ENCODE results near the gene GANC. TPM values are rescaled to one million over a fixed set of nuclear protein-coding genes. Genes with fewer than 3 reads are reported as not detected.
"Not testable (repeated sequence)": the region's sequence is repeated elsewhere in the genome, so short reads cannot be mapped to it uniquely, and the experiment has no call there.

GANC gene
- total RNA-seq, 6 experiments from 2014 or later = 23.7 to 30.8 (median 29.5) TPM

- no peak overlapping the region for H3K4me3 Mint-ChIP-seq
- no peaks in the 10 kb centered on the region for H3K9me3 Mint-ChIP-seq
- peaks cover 37% of the 10 kb centered on the region for H3K4me1 Mint-ChIP-seq (ENCODE audit: low read depth)
- no peaks in the 10 kb centered on the region for H3K27me3 Mint-ChIP-seq (ENCODE audit: insufficient read depth)
- no peak for TF ChIP-seq CTCF (IDR thresholded peaks at IDR 0.05)
- DNase-seq = no peak
- H3K27ac Mint-ChIP-seq = no peak overlapping the region
- H3K36me3 Mint-ChIP-seq (ENCODE audit: low read depth) = peaks cover 22% of the 10 kb centered on the region
Measured at GRCh38 chr15:42287931-42288330, 14.9 kb downstream of the GANC start.

DNA sequence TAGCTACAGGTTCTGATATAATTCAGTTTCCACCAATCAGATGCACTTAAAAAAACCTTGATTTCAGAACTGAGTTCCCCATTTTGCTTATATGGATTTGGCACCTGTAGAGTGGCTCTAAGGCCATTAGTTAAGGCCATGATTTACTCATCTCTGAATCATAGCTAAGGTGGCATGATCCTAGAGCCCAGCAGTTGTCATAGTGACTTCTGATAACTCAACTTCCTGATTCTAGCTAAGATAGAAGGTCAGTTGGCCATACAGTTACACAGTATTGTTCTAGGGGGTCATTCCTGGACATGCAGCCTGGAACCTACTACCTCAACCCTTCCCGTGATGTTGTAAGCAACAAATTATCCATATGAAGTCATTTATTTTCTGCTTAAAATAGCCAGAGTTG, 16.2 kb downstream of the GANC start:
- H3K27me3 Mint-ChIP-seq (ENCODE audit: insufficient read depth) = no peaks in the 10 kb centered on the region
- peaks cover 37% of the 10 kb centered on the region for H3K4me1 Mint-ChIP-seq (ENCODE audit: low read depth)
- no peak for TF ChIP-seq CTCF (IDR thresholded peaks at IDR 0.05)
- H3K4me3 Mint-ChIP-seq = no peak overlapping the region
- DNase-seq = no peak
- H3K36me3 Mint-ChIP-seq (ENCODE audit: low read depth) = peaks cover 22% of the 10 kb centered on the region
- no peaks in the 10 kb centered on the region for H3K9me3 Mint-ChIP-seq
- no peak overlapping the region for H3K27ac Mint-ChIP-seq

GRCh38 chr15:42301004-42301403, 28.0 kb downstream of the GANC start:
- H3K4me3 Mint-ChIP-seq = not testable (repeated sequence)

GRCh38 chr15:42306681-42307080, 33.7 kb downstream of the GANC start:
- Mint-ChIP-seq H3K36me3 (ENCODE audit: low read depth) (peaks cover 30% of the 10 kb centered on the region), H3K4me3 (no peak overlapping the region), H3K27ac (no peak overlapping the region), H3K9me3 (peaks cover 20% of the 10 kb centered on the region), H3K27me3 (ENCODE audit: insufficient read depth) (no peaks in the 10 kb centered on the region), H3K4me1 (ENCODE audit: low read depth) (no peaks in the 10 kb centered on the region)
- no peak for DNase-seq
- TF ChIP-seq CTCF (IDR thresholded peaks at IDR 0.05) = no peak

More at GRCh38 chr15:42301004-42301403, 28.0 kb downstream of the GANC start:
- Mint-ChIP-seq H3K36me3 (ENCODE audit: low read depth) (peaks cover 49% of the 10 kb centered on the region), H3K9me3 (peaks cover 20% of the 10 kb centered on the region)
- H3K27me3 Mint-ChIP-seq (ENCODE audit: insufficient read depth); H3K27ac Mint-ChIP-seq; DNase-seq; H3K4me1 Mint-ChIP-seq (ENCODE audit: low read depth): not testable (repeated sequence)

- TF ChIP-seq CTCF (IDR thresholded peaks at IDR 0.05) = no peak
- H3K9me3 Mint-ChIP-seq = no peaks in the 10 kb centered on the region
- H3K27ac Mint-ChIP-seq = no peak overlapping the region
- no peaks in the 10 kb centered on the region for H3K27me3 Mint-ChIP-seq (ENCODE audit: insufficient read depth)
- H3K36me3 Mint-ChIP-seq (ENCODE audit: low read depth) = peaks cover 27% of the 10 kb centered on the region
- DNase-seq = no peak
- H3K4me3 Mint-ChIP-seq = no peak overlapping the region
- H3K4me1 Mint-ChIP-seq (ENCODE audit: low read depth) = peaks cover 13% of the 10 kb centered on the region
Measured at GRCh38 chr15:42313463-42313862, 40.5 kb downstream of the GANC start.

DNA sequence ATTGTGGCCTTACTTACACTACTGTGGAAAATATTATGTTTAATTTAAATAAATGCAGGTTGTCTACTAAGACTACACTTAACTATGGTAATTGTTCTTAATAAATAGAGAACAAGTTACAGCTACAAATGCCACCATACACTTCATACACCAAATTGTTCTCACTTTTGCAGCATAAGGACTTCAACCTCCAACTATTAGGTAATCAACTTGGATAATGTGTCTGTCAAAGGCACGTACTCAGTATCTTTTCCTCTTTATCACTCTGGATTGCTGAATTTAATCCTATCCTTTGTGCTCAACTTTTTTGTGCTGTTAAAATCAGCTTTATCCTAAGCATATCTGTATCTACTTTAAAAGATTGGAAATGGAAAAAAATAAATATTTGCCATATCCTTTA, 41.8 kb downstream of the GANC start:
- no peak for DNase-seq
- H3K4me1 Mint-ChIP-seq (ENCODE audit: low read depth) = peaks cover 13% of the 10 kb centered on the region
- peaks cover 28% of the 10 kb centered on the region for H3K36me3 Mint-ChIP-seq (ENCODE audit: low read depth)
- no peak overlapping the region for H3K27ac Mint-ChIP-seq
- H3K4me3 Mint-ChIP-seq = no peak overlapping the region
- no peaks in the 10 kb centered on the region; the same call in 1 of the 2 replicates for H3K27me3 Mint-ChIP-seq (ENCODE audit: insufficient read depth)
- no peaks in the 10 kb centered on the region for H3K9me3 Mint-ChIP-seq
- no peak for TF ChIP-seq CTCF (IDR thresholded peaks at IDR 0.05)
